ENCODE results near the gene DGCR6L.
"Not testable (repeated sequence)": the region's sequence is repeated elsewhere in the genome, so short reads cannot be mapped to it uniquely, and the experiment has no call there.

Gene DGCR6L

DNA sequence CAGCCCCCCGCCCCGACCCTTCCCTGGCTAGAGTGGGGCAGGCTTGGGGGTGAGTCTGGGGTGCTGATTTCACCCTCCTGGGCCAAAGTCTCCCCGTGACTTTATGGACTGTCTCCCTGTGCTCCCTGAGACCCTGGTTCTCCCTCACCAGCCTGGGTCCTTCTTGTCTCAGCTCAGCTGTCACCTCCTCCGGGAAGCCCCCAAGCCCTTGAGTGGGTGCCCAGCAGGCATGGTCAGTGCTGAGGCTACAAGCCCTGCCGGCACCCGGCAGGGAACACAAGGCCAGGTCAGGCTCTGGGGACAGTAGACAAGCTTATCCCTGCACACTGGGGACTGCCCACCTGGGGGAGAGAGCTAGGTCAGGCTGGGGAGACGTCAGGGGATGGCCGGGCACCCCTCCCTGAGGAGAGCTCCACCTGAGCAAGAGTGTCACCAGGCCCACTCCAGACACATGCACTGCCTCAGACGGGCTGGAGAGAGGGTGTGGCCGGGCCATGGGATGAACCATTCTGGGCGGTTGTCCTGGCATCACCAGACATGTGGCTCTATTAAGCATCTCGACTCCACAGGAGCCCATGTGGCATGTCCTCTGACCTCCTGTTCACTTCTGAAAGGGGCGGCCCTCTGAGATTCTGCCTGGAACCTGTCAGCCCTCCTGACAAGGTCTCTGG, 29.1 kb downstream of the DGCR6L start:
- no peak for FAIRE-seq

DNA sequence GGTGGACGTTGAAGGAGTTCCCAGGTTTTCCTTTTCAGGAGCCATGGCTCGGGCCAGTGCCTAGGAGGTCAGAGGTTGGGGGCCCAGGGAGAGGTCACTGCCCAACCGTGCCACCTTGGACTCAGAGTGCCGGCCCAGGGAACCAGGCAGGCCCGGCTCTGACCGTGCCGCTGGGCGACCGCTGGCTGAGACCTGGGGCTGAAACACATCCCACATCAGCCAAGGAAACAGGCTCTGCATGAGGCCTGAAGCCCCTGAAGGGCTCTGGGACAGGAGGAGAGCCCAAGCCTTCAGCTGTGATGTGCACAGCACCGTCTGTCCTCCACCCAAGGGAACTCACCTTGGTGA, 29.8 kb downstream of the DGCR6L start:
- no peak for FAIRE-seq

DNA sequence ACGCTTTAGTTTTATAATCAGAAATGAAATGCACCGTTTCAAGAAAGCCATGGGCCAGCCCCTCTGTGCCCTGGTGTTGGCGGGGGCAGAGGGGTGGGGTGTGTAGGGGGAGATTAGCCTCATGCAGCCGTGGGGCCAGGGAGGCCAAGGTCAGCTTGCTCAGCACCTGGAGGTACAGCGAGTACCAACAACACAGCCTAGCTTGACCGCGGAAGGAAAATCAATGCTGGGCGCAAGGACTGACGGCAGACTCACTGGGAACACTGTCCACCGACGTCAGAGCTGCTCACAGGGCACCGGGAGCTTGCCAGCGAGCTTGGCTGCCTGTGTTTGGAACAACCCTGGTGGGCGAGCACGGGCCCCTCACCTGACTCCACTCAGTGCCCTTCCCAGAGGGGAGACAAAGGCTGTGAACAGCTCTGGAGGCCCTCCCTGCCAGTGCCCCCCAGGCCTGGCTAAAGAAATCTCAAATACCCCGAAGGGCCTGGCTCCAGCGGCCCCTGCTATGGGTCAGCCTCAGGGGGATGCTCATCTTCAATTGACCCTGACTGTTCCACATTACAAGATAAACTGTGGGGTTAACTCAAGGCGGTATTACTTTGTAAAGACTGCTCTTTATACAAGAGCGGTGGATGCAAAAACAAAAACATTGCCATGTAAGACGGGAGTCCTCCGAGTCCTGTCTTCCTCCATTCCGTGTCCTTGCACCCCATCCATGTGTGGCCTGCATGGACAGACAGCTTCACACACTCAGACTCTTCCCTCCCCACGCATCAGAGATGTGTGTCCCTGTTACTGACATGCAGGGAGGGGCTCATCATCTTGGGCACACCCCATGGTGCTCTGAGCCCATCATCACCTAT, 30.4 kb downstream of the DGCR6L start:
- not testable (repeated sequence) for FAIRE-seq

DNA sequence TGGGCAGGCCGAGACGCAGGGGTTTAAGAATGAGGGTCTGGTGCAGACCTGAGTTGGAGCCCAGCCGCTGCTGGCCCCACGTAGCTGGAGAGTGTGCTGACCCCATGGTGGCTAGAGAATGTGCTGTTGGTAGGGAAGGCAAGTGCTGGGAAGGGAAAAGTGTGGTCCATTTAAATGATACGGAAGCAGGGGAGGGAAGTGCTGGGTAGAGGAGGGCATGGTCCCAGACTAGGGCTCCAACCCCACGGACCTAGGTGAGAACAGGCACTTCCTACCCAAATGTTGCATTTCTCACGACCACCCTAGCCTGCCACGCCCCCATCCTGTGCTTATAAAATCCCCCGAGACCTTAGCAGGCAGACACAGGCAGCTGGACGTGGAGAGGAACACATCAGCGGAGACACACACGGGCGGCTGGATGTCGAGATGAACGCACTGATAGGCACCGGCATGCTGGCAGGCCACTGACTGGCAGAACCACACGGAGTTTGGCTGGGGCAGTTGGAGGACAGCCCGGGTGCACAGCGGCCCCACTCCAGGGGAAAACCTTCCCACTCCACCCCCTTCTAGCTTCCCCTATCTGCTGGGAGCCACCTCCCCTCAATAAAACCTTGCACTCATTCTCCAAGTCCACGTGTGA, 33.0 kb downstream of the DGCR6L start:
- FAIRE-seq, result not testable (repeated sequence)

DNA sequence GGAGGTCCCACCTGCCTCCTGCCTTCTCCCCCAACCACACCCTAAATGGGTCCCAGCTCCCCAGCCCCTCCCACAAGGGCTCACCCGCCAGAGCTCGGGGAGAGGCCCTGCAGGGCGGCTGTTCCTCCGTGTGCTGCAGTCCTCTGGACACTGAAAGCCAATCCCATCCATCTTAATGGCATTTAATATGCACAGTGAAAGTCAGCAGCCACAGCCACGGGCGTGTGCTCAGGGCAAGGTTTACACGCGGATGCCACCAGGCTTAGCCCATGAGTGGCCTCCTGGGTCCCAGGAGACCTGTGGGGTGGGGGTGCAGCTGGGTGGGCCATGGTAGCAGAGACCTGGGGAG, 33.6 kb downstream of the DGCR6L start:
- FAIRE-seq, result not testable (repeated sequence)

DNA sequence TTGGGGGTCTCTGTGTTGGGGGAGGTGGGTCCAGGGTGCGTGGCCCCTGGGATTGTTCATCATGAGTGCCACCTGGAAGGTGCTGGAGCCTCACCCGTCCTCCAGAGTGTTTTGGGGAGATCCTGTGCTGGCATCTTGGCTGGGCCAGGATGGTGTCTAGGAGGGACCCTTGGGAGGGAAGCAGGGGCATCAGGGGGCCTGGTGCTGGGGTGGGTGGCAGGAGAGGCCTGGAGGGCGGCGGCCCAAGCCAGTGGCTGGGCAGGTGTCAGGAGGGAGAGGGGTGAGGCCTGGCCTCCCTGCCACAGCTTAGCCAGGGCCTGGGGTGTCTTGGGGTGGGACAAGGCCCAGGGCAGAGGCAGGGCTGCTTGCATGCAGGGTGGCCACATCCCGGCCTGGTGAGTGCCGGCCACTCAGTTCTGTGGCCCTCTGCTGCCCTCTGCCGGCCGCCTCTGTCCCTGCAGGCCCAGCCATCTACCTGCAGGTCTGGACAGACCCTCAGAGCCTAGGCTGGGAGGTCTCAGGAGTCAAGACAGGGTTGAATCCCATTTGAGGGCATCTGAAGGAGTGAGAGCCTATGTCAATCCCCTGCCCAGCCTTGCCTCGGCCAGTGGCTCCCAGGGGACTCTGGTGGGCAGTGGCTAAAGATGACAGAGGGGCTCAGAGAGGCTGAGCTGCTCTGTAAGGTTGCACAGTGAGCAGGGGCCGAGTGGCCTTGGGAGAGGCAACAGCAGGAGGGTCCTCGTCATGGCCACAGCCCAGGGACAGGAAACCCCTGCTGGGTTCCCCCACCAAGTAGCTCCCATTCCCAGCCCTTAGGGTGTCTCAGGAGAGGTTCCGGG, 34.2 kb downstream of the DGCR6L start:
- not testable (repeated sequence) for FAIRE-seq

DNA sequence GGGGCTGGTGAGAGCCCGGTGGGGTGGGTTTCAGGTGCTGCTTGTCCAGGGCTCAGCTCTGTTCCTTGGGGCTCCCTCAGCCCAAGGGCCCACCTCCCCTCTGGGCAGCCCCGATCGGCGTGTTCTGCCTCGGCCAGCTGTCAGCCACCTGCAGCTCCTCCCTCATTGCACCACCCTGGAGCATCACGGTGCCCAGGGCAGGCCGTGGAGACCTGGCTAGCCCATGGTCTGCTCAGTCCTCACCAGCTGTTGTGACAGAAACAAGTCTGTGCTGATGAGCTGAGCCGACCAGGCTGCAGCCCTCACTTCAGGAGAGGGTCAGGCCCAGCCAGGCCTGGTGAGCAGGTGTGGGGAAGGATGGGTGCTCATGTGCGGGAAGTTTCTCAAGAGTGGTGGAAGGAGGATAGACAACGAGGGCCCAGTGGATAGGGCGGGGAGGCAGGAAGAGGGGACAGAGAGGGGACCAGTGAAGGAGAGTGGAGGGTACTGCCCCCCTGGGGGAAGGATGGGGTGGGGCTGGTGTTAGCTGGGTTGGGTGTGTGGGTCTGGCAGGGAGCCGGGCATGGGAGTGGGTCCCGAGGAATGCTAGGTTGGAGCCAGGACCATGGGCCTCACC, 35.3 kb downstream of the DGCR6L start:
- FAIRE-seq, result no peak

DNA sequence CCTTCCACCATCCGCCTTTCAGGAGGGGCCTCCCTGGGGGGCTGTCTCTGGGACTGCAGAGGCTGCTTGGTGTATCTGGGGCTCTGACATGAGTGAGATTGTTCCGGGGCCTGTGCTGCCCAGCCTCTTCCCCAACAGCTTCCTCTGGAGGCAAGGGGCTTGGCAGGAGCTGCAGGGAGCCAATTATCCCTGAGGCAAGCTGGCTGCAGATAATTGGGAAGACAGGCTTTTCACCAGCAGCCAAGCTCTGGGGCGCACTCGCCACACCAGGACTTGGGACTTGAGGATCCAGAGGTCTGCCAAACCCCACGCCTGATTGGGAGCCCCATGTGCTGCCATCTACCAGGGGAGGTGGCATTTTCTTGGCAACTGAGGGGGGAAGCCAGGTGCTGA, 36.2 kb downstream of the DGCR6L start:
- FAIRE-seq, result no peak

DNA sequence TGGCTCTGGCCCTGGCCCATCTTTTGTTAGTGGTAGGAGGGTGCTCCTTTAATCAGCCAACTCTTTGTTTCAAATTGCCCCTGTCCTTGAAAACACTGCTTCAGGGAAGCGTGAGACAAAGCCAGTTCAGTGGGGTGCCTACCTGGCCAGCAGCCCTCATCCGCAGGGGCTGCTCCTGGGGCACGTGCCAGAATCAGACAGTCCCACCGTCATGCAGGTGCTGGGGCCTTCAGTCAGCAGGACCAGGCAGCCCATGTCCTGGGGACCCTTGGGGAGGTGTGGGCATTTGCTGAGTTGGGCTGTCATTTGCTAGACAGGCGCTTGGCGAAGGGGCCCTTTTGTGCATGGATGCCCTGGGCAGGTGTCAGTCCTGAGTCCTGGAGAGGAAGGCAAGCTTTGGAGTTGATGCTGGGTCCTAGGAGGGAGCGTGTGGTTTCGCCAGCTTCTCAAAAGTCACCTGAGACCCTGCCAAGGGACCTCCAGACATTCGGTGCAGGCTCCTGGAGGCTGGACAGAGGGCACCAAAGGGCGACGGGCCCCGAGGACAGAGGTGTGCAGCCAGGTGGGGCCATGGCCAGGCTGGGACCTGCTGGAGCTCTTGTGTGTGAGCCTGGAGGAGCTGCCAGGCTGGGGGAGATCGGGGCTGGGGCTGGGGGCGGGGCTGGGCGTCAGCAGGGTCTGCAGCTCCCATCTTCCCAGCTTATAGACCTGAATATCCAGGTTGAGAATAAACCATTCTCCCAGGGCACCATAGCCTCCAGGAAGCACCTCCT, 36.8 kb downstream of the DGCR6L start:
- FAIRE-seq, result no peak

DNA sequence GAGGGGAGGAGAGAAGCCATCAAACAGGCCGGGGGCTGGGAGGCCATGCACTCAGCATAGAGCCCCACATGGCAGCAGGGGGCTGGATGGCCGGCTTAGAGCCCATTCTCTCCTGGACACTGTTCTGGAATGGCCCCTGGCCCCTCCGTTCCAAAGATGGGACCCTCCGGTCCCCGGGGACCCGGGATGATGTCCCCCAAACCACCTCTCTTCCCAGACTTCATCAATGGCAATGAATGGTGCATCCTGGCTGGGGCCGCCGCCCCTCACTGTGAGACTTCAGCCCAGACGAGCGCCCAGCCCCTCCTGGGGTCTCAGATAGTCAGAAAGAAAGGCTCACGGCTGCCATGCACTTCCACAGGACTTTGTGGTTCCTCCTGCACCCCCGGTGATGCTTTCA, 38.0 kb downstream of the DGCR6L start:
- FAIRE-seq, result no peak

DNA sequence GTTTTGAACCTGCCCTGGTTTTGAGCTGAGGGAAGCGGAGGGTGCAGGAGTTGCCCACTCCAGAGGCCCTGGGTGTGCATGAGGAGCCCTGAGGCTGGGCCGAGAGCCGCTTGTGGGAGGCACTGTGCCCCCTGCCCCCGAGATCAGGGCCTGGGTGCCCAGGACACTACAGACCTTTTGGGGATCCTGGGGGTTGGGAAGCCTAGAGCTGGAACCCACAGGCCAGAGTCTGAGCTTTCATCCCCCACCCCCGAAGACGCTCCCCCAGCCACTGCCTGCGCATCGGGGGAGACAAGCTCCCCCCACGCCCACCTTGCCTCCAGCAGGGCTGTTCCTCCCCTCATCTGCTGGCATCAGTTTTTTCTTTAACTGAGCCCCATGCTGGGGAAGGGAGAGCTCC, 38.4 kb downstream of the DGCR6L start:
- not testable (repeated sequence) for FAIRE-seq

DNA sequence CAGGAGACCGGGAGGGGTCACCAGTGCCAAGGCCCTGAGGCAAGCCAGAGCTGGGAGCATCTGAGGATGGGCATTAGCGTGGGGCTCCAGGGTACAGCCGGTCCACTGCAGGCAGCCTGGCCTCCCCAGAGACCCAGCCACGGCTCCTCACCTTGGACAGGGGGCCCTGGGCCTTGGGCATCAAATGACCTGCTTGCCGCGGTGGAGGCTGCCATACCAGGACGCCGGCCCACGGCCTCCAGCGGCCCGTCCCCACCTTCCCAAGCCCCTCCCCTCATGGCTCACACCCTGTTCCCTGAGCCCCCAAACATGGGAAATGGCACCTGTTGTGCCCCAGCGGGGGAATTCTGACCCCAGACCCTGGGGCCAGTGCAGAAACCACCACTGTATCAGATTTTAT, 39.0 kb downstream of the DGCR6L start:
- no peak for FAIRE-seq

DNA sequence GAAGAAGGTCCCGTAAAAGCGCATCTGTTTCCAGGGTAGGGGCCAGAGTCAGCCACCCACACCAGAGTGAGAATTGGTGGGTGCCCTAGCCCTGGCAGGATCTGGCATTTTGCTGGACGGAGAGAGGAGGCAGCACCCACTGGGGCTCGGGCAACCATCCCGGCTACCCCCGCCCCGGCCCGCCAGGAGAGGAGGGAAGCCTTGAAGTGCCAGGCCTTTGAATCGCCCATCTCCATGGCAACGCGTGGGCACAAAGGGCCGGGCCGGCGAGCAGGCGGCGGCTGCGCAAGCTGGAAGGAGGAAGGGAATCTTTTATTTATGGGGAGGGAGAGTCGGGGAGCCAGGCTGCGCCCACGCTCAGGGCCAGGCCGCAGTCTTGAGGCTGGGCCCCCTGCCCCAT, 39.7 kb downstream of the DGCR6L start:
- not testable (repeated sequence) for FAIRE-seq

DNA sequence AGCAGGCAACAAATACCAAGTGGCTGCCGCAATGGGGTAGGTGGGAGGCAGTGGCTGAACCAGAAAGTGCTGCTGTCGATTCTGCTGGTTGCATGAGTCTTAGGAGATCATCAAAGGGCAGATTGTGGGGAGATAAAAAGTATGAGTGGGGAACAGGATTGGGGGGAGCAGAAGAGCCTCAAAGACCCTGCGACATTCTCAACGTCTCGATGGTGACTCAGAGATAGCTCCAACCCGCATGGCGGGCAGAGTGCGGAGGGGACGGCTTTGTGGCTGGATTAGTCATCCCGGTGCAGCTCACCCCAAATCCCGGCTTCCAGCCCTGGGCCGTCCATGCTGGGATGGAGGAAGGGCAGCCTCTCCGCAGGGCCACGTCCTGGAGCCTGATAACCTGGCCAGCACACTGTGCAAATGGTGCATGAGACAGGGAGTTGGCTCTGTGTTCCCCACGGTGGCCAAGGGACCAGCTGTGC, 40.2 kb downstream of the DGCR6L start:
- FAIRE-seq, result no peak

DNA sequence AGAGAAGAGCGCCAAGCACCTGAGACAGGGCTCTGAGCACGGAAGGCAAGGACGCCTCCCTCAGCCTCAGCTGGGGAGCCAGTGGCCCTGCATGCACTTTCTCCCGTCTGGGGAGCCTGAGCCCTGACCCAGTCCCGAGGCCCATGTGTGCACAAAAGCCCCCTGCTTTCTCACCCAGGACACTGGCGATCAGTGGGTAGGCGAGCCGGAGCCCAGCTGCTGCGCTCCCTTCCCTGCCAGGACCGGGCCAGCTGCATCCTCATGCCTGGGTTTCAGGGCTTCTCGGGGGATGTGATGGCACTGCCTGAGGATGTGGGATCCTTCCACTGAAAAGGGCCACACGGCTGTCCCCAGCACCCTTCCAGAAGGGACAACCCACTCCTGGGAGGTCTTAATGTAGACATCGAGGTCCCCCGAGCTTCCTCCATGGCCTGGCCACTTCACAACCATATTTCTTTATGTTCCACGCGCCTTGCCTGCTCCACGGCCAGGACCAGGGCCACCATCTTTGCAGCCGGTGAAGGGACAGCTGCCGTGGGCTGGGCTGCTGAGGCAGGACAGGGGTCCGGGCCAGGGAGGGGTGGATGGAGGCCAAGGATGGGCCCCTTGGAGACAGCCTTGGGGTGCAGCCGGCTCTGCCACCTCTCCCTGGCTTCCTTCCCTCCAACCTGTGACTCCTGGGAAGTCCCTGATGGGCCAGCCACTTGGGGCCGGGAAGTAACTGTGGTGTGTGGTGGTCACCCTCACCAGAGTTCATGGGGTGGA, 41.0 kb downstream of the DGCR6L start:
- FAIRE-seq, result not testable (repeated sequence)

DNA sequence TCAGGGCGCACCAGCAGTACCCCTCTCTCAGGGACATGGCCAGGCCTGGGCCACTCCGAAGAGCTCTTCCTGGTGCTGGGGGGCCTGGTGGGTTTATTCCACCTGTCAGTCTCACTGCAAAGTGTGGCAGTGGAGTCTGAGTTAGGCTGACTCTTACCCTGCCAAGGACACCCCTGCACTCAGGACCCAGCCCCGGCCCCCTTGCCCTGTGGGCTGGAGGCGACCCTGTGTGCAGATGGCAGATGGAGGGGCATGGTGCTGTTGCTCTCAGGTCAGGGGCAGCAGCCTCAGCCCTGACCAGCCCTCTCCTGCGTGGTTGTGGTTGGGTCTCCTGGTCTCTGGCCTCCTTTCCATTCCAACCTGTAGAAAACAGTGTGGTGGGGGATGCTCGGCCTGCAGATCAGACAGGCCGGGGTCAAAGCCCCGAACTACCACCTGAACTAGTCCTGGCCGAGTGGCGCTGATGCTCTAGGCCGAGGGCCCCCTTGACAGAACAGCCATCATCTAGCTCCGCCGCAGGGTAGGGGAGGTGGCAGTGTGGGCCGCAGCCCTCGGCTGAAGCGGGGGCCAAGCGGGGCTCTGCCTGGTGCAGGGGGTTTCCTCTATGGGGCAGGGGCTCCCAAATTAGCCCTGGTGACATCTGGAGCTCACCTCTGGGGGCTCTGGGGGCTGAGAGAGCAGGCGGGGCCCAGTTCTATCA, 41.8 kb downstream of the DGCR6L start:
- FAIRE-seq, result not testable (repeated sequence)

DNA sequence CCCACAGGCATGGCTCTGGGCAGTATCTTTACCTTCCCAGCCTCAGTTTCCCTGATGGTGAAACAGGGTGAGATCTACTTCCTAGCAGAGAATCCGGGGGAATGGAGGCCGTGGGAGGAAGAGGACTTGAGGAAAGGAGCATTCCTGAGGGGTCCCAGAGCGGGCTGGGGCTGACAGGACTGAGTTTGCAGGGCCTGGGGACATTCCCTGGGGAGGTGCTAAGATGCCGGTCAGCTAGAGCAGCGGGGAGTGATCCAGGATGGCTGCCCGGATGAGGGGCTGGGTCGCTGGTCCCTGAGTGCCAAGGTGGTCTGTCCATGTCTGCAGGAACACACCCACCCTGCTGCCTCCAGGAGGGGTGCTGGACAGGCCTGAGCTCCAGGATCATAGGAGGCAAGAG, 43.4 kb downstream of the DGCR6L start:
- FAIRE-seq, result no peak

DNA sequence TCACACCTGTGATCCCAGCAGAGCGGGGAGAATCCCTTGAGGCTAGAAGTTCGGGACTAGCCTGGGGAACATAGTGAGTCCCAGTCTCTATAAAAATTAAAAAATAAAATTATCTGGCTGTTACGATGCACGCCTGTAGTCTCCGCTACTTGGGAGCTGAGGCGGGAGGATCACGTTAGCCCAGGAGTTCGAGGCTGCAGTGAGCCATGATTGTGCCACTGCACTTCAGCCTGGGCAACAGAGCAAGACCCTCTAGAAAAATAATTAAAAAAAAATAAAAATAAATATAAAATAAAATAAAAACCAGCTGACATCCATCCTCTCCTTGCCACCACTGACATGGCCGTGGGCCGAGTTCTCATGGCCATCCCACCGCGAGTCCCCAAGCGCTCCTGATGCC, 44.0 kb downstream of the DGCR6L start:
- no peak for FAIRE-seq

DNA sequence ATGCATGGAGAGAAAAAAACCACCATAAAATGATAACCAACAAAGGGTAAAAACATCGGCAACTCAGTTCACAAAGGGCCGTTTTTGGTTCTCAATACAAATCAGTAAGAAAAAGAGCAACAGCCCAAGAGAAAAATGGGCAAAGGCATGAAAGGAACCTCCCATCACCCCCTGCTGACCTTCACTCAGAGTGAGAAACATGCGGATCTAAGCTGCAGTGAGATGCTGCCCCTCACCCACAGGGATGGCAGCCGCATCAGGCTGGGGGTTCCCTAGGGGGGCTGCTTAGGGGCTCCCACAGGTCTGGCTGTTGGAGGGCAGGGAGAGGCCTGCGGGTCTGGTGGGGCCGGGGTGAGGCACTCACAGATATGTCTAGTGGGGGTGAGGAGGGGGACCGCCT, 44.5 kb downstream of the DGCR6L start:
- FAIRE-seq, result not testable (repeated sequence)

DNA sequence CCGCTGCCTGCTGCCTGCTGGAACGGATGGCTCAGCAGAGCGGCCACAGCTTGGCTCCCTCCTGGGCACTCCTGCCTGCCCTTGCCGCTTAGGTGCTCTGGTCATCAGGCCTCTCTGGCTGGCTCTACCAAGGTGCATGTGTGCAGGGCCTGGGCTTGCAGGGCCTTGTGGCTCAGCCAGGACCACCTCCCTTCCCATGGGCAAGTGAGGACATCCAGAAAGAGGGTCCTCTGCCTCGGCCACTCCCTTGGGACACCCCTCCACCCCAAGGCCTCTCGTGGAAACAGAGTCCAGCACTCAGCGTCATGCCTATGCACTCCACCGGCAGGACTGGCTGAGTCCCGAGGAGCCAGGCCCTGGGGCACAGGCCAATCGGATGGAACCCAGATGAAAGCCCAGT, 45.5 kb downstream of the DGCR6L start:
- FAIRE-seq, result not testable (repeated sequence)
